Parietal lobe (tissue), 1 donor: ENCODE measurements around the gene TM9SF1. TPM values are rescaled to one million over a fixed set of nuclear protein-coding genes. Genes with fewer than 3 reads are reported as not detected.

Experiments
- total RNA-seq: library from RNA; depleted of rRNA; stranded (reverse); fragments of >200 nt; gene quantifications from one replicate; pipeline ENCODE4 v1.2.3, GENCODE V29; 2014

TM9SF1 gene, protein sequence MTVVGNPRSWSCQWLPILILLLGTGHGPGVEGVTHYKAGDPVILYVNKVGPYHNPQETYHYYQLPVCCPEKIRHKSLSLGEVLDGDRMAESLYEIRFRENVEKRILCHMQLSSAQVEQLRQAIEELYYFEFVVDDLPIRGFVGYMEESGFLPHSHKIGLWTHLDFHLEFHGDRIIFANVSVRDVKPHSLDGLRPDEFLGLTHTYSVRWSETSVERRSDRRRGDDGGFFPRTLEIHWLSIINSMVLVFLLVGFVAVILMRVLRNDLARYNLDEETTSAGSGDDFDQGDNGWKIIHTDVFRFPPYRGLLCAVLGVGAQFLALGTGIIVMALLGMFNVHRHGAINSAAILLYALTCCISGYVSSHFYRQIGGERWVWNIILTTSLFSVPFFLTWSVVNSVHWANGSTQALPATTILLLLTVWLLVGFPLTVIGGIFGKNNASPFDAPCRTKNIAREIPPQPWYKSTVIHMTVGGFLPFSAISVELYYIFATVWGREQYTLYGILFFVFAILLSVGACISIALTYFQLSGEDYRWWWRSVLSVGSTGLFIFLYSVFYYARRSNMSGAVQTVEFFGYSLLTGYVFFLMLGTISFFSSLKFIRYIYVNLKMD
- 20.7 TPM for total RNA-seq

DNA sequence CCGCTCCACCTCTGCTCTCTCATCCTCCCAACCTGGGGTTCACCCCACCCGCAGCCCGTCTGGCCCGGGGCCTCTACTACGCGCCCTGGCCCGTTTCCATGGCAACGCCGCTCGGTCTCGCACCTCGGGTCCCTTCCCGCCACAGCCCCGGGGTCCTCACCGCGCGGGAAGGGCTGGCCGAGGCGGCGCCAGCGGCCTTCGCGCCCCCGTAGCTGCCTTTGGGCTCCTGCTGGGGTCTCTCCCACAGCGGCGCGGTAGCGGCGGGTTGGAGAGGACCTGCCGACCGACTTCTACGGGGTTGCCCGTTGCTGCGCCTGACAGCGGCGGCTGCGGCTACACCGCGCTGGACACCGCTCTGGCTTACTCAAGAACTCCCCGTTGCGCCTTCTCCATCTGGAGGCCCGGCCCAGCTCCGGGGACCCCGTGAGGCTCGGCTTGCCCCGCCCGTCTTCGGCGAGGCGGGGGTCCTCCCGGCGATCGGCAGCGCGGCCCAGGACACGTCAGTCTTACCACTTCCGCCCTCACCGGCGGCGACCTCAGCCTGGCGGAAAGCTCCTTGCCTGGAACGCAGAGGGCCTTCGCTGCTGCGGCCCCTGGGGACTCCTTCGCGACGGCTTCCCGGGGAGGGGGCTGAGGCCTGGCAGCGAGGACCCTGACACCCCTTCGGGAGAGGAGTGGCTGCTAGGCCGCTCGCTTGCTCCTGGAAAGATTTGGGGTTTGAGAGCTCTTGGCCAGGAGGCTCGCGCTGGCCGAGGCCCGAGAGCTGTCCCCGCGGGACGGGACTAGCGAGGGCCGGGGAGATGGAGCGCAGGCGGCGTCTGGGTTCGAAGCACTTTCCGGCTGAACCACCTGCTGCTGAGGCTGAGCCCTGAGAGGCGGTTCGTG, at the start of gene TM9SF1:
Gene TM9SF1 (minus strand): TSS at position 256 of the 885 bp plus-strand sequence. CDS start 422 bp downstream, outside the sequence.

DNA sequence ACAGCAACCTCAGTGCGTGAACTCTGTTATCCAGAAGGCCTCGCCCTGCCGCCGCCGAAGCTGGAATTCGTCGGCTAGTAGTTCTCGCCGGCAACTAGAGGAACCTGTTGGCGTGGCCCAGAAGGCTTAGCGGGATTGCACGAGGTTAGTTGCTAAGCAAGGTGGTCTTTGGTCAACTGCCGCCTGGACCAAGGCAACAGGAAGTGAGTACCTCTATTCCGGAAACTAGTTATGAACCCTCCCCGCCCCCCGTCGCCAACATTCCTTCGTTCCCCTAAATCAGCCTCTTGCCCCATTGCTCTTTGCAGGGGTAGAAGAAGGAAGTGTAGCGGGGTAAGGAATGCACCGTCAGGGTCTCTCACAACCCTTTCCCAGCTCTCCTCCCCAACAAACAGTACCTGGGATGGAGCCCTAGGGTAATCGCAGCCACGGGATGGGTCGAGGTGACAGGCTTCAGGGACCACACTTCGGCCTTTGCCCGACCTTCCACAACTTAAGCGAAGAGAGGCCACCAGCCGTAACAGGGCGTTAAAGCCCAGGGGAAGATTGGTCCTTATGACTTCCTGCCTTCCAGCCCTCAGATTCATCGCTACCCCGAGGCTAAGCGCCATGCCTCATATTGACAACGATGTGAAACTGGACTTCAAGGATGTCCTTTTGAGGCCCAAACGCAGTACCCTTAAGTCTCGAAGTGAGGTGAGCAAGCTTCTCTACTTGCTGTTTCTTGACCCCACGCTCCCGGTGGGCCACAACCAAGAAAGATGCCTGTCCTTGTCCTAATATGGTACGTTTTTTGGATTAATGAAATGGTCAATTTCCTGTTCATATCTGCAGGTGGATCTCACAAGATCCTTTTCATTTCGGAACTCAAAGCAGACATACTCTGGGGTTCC, 37.6 kb upstream of the TM9SF1 start, which contains the start of gene GMPR2:
Gene GMPR2 (plus strand): TSS at position 285 of the 893 bp plus-strand sequence. CDS start 325 bp downstream, at position 610.

DNA sequence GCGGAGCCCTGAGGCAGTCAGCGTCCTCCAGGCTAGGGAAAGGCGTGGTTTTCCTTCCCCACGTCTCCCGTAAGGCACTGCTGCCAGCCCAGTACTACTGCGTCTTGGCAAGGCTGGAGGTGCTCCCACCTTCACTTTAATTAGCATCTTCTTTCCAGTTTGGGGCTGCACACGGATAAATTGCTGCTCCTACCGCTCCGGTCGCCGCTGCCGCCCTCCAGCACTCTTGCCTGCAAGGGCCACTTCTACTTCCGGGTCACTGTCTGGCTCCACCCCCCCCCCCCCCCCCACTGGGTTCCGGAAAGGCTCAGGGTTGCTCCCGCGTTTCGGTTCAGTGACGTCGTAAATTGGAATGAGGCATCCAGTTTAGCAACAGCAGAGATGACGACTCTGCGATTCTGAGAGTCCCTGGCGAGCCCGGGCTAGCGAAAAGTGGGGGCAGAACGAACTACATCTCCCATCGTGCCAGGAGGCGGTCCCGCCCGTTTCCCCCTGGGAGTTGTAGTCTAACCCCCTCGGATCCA, 36.9 kb upstream of the TM9SF1 start, which contains the start of gene NEDD8:
Gene NEDD8 (minus strand): TSS at position 247 of the 524 bp plus-strand sequence. CDS start 100 bp downstream, at position 147.

DNA sequence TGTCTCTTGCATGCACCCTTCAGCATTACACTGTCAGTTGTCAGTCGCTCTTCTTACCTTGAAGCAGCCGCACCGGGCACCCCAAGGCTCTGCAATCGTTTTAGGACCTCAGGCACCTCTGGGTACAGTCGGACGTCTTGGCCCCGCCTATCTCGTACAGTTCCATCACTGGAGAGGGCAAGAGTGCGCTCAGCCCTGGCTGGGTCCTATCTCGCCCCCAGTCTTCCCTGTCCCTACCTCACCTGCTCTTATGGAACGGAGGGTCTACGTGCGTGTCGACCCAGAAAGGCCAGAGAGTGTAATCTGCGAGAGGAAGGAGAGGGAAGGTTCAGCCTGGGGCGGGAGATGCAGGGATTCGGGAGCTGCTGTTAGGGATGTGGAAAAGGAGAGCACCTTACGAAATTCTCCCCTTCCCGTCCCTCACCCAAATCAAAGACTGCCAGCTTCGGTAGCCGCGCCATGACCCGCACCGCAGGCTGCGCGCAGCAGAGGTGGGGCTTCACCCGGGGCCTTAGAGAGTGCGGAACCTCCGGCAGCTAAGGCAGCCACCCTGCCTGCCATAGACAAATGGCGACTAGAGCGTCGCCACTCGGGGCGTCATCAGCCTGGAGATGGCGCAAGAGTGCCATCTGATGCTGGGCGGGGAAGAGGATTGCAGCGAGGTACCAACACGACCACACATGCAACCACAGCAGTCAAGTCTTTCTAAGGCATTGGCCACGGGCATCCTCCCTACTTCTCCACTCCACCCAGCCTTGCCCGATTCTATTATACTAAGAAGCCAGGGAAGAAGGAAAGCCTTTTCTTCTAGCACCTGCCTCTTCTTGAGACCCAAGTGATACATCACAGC, 20.5 kb upstream of the TM9SF1 start, which contains the start of gene MDP1:
Gene MDP1 (minus strand): TSS at position 572 of the 850 bp plus-strand sequence. CDS start 111 bp downstream, at position 461.

DNA sequence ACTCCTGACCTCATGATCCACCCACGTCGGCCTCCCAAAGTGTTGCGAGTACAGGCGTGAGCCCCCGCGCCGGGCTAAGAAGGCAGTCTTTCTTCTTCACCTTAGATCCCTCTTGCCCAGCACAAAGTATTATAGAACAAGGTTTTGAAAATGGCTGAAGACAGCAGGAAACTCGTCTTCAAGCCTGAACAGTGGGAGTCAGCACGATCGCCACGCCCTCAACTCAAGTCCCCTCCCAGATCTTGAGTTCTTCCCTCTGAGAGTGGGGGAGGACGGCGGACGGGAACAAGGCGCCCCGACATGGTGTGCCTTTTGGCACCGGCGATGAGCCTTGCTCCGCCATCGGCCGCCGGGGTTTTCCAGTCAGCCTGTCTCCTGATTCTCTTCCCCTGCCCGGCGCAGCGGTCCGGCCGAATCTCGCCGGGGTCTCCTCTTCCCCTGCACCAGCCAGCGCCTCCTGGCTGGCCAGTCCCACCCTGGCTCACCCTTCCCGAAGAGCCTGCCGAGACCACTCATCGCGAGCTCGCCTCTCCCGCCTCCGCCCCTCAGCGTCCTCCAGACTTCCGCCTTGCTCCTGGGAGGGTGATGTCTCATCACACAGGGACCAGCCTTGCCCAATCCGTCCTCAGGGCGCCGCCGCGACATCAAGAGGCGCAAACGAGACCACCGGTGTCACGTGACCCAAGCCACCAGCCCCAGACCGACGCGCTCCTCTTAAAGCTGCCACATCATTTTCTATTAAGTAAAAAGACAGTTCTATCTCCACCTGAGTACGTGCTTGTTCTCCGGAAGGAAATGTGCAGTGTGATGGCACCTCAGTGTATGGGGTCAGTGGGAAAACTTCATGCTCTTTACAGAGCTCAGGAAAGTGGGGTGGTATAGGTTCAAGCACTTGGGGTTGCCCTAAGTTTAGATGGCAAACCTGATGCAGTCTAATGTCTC, 18.0 kb upstream of the TM9SF1 start, which contains the start of gene CHMP4A:
Gene CHMP4A (minus strand): TSS at position 565 of the 942 bp plus-strand sequence. CDS start 49 bp downstream, at position 516.

DNA sequence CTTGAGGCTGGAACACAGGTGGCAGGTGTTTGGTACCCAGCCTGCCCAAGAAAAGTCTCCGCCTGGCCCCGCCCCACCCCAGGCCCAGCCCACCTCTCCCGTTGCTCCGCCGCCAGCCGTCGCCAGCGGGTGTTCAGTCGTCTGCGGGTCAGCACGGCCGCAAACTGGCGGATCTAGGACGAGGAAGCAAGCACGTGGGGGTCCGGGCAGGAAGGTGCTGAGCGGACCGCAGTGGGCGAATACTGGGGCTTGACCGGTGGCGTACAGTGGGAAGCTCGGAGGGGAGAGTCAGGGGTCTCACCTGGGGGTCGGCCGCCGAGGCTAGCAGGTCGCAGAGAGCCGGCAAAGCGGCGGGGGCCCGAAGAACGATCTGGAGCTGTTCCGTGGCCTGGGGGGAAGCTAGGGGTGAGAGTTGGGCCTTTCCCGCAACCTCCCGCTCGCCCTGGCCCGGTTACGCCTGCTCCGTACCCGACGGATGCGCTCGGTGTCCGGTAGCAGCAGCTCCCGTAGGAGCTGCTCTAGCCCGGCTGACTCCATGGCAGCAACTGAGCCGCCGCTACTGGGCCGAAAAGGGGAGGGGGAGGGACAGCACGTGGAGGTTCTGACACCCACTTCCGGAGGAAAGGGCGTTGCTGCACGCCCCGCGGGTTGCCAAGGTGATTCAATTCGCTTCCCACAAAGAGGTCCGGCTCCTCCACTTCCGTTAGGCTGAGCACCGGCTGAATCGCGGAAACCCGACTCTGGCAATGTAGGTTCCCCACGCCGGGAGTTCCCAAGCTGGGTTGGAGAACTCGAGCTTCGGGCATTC, 6.8 kb downstream of the TM9SF1 start, which contains the start of gene IPO4:
Gene IPO4 (minus strand): TSS at position 566 of the 808 bp plus-strand sequence. CDS start 29 bp downstream, at position 537.

DNA sequence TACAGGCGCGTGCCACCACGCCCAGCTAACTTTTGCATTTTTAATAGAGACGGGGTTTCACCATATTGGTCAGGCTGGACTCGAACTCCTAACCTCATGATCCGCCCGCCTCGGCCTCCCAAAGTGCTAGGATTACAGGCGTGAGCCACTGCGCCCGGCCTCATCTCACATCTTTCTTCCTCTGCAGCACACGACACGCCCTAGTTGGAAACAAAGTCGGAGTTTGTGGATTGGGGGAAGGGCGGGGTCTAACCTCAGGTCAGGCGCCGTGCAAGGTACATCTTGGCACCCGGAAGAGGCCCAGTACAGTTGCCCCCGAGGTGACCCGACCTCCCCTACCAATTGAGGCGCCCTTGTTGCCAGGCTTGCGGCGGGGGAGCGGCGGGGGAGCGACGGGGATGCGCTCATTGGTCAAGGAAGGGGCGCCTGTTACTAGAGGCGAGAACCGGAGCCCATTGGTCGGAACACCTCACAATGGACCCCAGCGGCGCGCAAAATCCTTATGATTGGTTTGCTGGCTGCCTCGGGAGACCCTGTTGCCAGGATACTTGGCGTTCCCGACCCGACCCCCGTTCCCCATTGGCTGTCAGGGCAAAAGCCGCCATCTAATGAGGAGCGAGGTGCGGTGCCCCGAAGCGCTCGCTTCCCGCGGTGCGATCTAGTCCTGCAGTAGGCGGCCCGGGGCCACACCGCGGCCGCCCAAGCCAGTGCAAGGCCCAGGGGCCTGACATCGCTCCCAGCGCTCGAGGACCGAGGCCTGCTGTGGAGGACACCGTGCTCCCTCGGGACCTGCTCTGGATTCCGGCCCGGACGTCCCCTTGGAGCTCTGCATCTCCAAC, 23.6 kb downstream of the TM9SF1 start, which contains the start of gene REC8:
Gene REC8 (plus strand): TSS at position 659 of the 839 bp plus-strand sequence. CDS start 473 bp downstream, outside the sequence.

DNA sequence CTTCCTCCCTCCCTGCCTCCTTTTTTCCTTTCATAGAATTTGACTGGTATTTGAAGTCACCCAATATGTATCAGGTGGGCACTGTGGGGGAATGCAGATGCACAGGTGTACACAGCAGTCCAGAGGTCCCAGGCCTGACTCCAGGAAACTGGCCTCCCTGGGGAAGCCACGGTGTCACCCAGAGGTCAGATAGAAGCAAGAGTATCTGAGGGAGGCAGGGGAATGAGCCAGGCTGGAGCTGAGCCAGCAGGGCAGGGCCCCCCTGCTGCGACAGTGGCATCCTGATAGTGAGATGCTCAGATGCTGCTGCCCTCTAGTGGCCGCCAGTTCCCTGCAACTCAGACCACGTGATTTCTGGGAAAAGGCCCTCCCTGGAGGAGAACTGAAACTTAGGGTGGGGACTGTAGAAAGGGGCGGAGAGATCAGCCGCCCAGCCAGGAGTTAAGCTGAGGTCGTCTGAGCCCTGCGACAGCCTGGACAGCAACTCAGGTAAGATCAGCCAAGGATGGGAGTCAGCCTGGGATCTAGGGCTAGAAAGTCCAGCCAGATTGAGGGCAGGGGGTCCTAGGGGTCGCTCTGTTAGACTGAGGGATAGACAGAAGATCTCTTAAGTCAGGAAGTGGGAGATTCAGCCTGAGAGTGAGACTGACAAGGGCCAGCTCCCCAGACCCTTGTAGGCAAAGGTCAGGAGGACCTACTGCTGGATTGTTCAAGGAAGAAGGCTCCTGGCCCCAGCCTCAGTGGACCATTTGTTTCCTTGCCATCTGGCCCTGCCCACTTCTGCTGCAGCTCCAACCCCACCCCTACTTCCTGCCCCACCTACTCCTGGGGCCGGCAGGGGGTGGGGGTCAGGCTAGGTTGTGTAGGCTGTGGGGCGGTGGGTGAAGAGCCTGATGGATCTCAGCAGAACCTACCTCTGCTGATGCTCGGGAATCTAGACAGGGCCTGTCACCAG, 34.1 kb downstream of the TM9SF1 start, which contains the start of gene IRF9:
Gene IRF9 (plus strand): TSS at position 416 of the 955 bp plus-strand sequence. CDS start 880 bp downstream, outside the sequence.

DNA sequence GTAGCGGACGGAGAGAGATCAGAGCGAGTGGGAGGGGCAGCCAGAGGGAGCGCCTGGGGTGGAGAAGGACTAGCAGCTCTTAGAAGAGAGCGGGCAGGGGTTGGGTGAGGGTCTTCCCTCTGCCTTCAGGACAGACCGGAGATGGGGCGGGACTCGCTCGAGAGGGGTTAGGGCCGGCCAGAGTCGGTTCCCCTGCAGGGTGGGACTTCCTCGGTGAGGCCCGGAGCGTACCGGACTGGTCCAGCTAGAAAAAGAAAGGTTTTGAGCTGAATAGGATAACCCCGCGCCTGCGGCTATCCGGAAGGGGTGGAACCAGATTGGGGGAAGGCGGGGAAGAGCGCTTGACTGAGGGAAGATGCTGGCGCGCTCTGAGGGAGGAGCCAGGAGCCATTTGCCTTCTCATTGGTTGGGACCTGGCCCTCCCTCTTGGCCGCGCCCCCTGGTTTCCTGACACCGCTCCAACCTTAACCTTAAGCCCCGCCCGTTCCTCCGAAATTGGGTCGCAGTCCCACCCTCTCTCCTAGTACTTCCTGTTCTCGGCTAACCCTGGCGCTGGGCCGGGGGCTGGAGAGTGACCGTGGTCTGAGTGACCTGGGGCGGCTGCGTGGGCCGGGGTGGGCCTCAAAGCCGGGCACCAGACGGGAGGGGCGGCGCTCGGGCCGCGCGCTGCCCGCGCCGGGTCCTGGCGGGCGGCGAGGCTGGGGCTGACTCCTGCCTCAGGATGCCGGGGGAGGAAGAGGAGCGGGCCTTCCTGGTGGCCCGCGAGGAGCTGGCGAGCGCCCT, 48.1 kb downstream of the TM9SF1 start, which contains the start of gene RNF31:
Gene RNF31 (plus strand): TSS at position 521 of the 783 bp plus-strand sequence. CDS start 201 bp downstream, at position 722.

DNA sequence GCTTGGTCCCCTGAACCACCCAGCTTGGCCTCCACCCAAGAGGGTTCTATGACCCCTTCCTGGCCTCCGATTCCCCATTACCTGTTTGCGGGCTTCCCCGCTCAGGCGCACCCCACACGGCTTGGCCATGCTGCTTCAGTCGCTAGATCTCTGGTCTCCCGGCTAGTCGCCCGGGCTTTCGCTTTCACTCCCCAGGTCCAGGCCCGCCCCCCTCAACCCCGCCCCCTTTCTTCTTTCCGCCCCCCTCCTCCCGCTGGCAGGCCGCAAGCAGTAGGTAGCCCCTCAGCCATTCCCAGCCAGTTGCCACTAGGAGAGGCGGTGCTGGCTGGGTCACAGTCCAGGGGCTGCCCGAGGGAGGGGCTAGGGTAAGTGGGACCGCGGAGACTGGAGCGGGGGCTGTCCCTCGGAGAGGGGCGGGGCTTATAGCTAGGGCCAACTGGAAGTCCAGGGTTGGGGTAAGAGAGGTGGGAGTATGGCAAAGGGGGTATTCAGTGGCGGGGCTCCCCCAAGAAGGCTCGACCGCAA, 48.7 kb downstream of the TM9SF1 start, which contains the start of gene PSME2:
Gene PSME2 (minus strand): TSS at position 158 of the 525 bp plus-strand sequence. CDS start 29 bp downstream, at position 129.

DNA sequence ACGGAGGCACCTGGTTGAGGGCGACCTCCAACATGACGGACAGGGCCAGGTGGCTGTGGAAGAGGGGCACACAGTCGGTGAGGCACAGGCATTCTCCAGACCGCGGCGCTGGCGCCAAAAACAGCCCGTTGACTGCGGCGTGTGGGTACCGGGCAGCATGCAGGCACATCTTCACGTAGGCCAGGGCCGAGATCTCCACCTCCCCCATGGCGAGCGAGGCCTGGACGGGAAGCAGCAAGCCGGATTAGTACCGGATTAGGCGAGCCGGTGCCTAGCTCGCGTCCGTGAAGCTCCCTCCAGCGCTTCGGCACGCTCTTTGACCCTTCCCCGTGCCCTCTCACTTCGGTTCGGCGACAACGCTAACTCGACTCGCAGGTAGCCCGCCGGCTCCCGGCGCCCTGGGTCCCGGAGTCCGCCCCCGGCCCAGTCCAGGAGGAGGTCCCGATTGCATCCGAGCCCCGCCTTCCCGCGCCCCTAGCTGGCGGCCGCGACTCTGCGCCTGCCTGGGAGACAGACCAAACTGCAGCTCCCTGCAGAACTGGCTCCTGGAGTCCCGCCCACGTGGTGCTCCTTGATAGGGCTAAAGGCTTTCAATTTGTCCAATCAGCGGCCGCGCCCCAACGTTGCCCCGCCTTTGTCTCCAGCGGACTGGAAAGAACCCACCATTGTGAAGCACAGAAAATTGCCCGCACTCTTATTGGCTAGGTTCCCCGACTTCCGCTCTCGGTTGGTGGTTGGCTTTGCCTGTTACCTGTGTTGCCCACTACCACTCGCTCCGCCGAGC, 54.0 kb downstream of the TM9SF1 start, which contains the start of gene EMC9:
Gene EMC9 (minus strand): TSS at position 495 of the 784 bp plus-strand sequence. CDS start 287 bp downstream, at position 208.

